Peyer's patch (tissue), 4 donors: ENCODE measurements around the gene TMEM132A. TPM values are rescaled to one million over a fixed set of nuclear protein-coding genes. Genes with fewer than 3 reads are reported as not detected.
A peak's percentile ranks its signal among the peaks of the same experiment; 100 is the strongest.

Source experiments
- DNase-seq, 3 donors: peaks; one replicate each; pipeline ENCODE4 v3.0.0-alpha.2; 2017 to 2019
- H3K27ac ChIP-seq, 4 donors: fragments of 200-600 bp; sonication (generic); one replicate each; pipeline ENCODE4 v1.5.1; 2016 to 2019
- H3K27me3 ChIP-seq, 2 donors: fragments of 200-600 bp; sonication (generic); one replicate each; pipeline ENCODE4 v1.5.1; 2019
- H3K36me3 ChIP-seq, 3 donors: fragments of 200-600 bp; sonication (generic); one replicate each; pipeline ENCODE4 v1.5.1; 2016 to 2019
- H3K4me1 ChIP-seq, 4 donors: fragments of 200-600 bp; sonication (generic); one replicate each; pipeline ENCODE4 v1.5.1; 2016 to 2019
- H3K4me3 ChIP-seq, 4 donors: fragments of 200-600 bp; sonication (generic); 1 replicate in 3 of 4; 2 replicates in 1 of 4; pipeline ENCODE4 v1.5.1; 2016 to 2019; ENCODE audit warnings: mild to moderate bottlenecking in 1 of 4
- H3K9me3 ChIP-seq, 4 donors: fragments of 200-600 bp; sonication (generic); one replicate each; pipeline ENCODE4 v1.5.1; 2016 to 2019; ENCODE audit warnings: mild to moderate bottlenecking in 1 of 4
- CTCF ChIP-seq, 6 experiments: fragments of 450-650 bp in 4 of 6; fragments of 200-600 bp in 2 of 6; sonication (generic) in 1 of 6; IDR thresholded peaks; one replicate each; pipeline ENCODE4 v1.5.1; 2017 to 2019; ENCODE audit warnings: antibody characterized with exemption in 6 of 6, mild to moderate bottlenecking in 3 of 6, moderate library complexity in 1 of 6
- POLR2A ChIP-seq, 2 donors: fragments of 450-650 bp; IDR thresholded peaks; one replicate each; pipeline ENCODE4 v1.5.1; 2017; ENCODE audit warnings: antibody characterized with exemption in 2 of 2, mild to moderate bottlenecking in 2 of 2, moderate library complexity in 2 of 2
- small RNA-seq, 2 donors: library from RNA; depleted of rRNA; stranded (forward); fragments of <200 nt; gene quantifications; one replicate each; pipeline ENCODE3, GENCODE V24; 2016
- total RNA-seq, 4 donors: library from RNA; depleted of rRNA; stranded (reverse); fragments of >200 nt; gene quantifications; one replicate each; pipeline ENCODE4 v1.1.0, GENCODE V29; 2016

The TMEM132A gene
- total RNA-seq, 4 donors from 2014 or later: 1.6 to 28.9 (median 4.0) TPM

GRCh38 chr11:60985501-60985900 lies 61.2 kb downstream of the TMEM132A start:
- no peaks in the 10 kb centered on the region for H3K9me3 ChIP-seq
- no peaks in the 10 kb centered on the region for H3K27me3 ChIP-seq
- no peaks in the 10 kb centered on the region for H3K36me3 ChIP-seq
- TF ChIP-seq POLR2A (IDR thresholded peaks at IDR 0.05): no peak
- no peak for TF ChIP-seq CTCF (IDR thresholded peaks at IDR 0.05)
- H3K4me1 ChIP-seq: peaks cover 0 to 17% (median 2%) of the 10 kb centered on the region in 4 donors
- no peak for DNase-seq
- H3K27ac ChIP-seq: peak overlapping the region; percentile 58 to 77 (median 66)
- no peak overlapping the region for H3K4me3 ChIP-seq

- H3K4me1 ChIP-seq: peaks cover 0 to 17% (median 2%) of the 10 kb centered on the region in 4 donors
- H3K27me3 ChIP-seq: no peaks in the 10 kb centered on the region
- no peak for TF ChIP-seq CTCF (IDR thresholded peaks at IDR 0.05)
- no peak for TF ChIP-seq POLR2A (IDR thresholded peaks at IDR 0.05)
- peak overlapping the region; percentile 58 to 77 (median 66) for H3K27ac ChIP-seq
- no peak overlapping the region for H3K4me3 ChIP-seq
- peak in 2 of 3 donors; percentile 91 to 94 for DNase-seq
- no peaks in the 10 kb centered on the region for H3K36me3 ChIP-seq
- H3K9me3 ChIP-seq: no peaks in the 10 kb centered on the region
Observed at GRCh38 chr11:60985991-60986915, 62.0 kb downstream of the TMEM132A start.

Small RNA genes lying within 50 kb of the gene (small RNA-seq; reads per million reads assigned to genes)
- gene RNU6-933P: 0 reads per million in 2 donors

Other genes with a start within 250 kb of the TMEM132A start
- gene MS4A8, start 224.8 kb upstream of the TMEM132A start, total RNA-seq: 100 to 1,000 TPM in 3 of 4 donors, 10 to 100 TPM in 1; 13.2 to 541 (median 356) TPM
- gene MS4A18, start 199.7 kb upstream of the TMEM132A start, total RNA-seq: 1 to 10 TPM in 1 of 4 donors, not detected in 3; 2.4 TPM
- 1 to 10 TPM in 1 of 4 donors, under 1 TPM in 1, not detected in 2; 0.54 to 1.6 TPM for gene MS4A15, start 167.6 kb upstream of the TMEM132A start, total RNA-seq
- 100 to 1,000 TPM in 3 of 4 donors, 1 to 10 TPM in 1; 5.0 to 338 (median 221) TPM for gene MS4A10, start 139.1 kb upstream of the TMEM132A start, total RNA-seq
- gene CCDC86, start 82.3 kb upstream of the TMEM132A start, total RNA-seq: 10 to 100 TPM in 2 of 4 donors, 1 to 10 TPM in 2; 8.7 to 33.0 (median 12.4) TPM
- 10 to 100 TPM in 1 of 4 donors, 1 to 10 TPM in 3; 1.5 to 18.2 (median 2.6) TPM for gene PTGDR2, start 68.5 kb upstream of the TMEM132A start, total RNA-seq
- 1 to 10 TPM in 1 of 4 donors, not detected in 3; 2.1 TPM for gene ZP1, start 56.9 kb upstream of the TMEM132A start, total RNA-seq
- gene PRPF19, start 17.9 kb upstream of the TMEM132A start, total RNA-seq: 10 to 100 TPM; 36.1 to 53.4 (median 46.5) TPM
- gene TMEM109, start 10.3 kb upstream of the TMEM132A start, total RNA-seq: 10 to 100 TPM; 26.3 to 40.5 (median 36.6) TPM
- 10 to 100 TPM in 1 of 4 donors, 1 to 10 TPM in 3; 3.7 to 61.9 (median 8.8) TPM for gene SLC15A3, start 27.7 kb downstream of the TMEM132A start, total RNA-seq
- gene CD6, start 47.2 kb downstream of the TMEM132A start, total RNA-seq: 10 to 100 TPM in 1 of 4 donors, 1 to 10 TPM in 3; 3.3 to 15.7 (median 4.7) TPM
- gene CD5, start 178.0 kb downstream of the TMEM132A start, total RNA-seq: 1 to 10 TPM; 1.5 to 8.3 (median 3.7) TPM
- 10 to 100 TPM; 28.9 to 56.9 (median 40.3) TPM for gene VPS37C, start 237.0 kb downstream of the TMEM132A start, total RNA-seq